ENCODE data around the gene MED13. TPM values are rescaled to one million over a fixed set of nuclear protein-coding genes. Genes with fewer than 3 reads are reported as not detected.

The MED13 gene
- total RNA-seq, 1 experiment from 2014 or later, result 96.0 TPM

GRCh38 chr17:61967729-61968128 lies 97.3 kb downstream of the MED13 start:
- Histone ChIP-seq H2AFZ (ENCODE audit: low read depth, low read length, poor library complexity, severe bottlenecking) (no peak overlapping the region), H3K36me3 (ENCODE audit: control insufficient read depth in 1 of 2, insufficient read depth in 2 of 2, low read length in 2 of 2) (peaks cover 48 to 66% of the 10 kb centered on the region in 2 experiments), H3K27ac (ENCODE audit: low read depth, low read length) (no peak overlapping the region), H3K4me3 (replicated peaks in 1 of 2; ENCODE audit: low read depth in 1 of 2, low read length in 2 of 2) (no peak overlapping the region), H3K4me1 (ENCODE audit: control insufficient read depth in 1 of 2, insufficient read depth in 2 of 2, low read length in 2 of 2) (no peaks in the 10 kb centered on the region), H3K9me3 (ENCODE audit: control insufficient read depth in 1 of 2, insufficient read depth in 1 of 2, low read depth in 1 of 2, low read length in 2 of 2) (no peaks in the 10 kb centered on the region), H3K9ac (ENCODE audit: low read length) (no peak overlapping the region), H3K4me2 (ENCODE audit: low read length) (no peak overlapping the region), H3K9me2 (ENCODE audit: insufficient read depth) (no peaks in the 10 kb centered on the region), H3K79me2 (ENCODE audit: insufficient read depth, low read length) (peaks cover 31% of the 10 kb centered on the region), H4K20me1 (ENCODE audit: insufficient read depth) (no peaks in the 10 kb centered on the region), H3K27me3 (ENCODE audit: insufficient read depth, low read length) (no peaks in the 10 kb centered on the region)
- DNase-seq (ENCODE audit: low read depth, low spot score) (no peak), ATAC-seq (no peak)
- CTCF ChIA-PET, result interaction anchor here (1.6 kb wide), 1 partner anchor 142 kb away, joined by 6 read pairs; no protein-coding TSS in a partner anchor
- intact Hi-C loops (cut with micrococcal nuclease), result no loop called here
- RAD21 ChIA-PET (ENCODE audit: low non-redundant PET in 1 of 2, low total read pairs in 2 of 2, uncharacterized antibody in 2 of 2, unreplicated experiment in 2 of 2), result no interaction called here
- TF ChIP-seq YY1 (IDR thresholded peaks at IDR 0.05; ENCODE audit: extremely low read depth, insufficient replicate concordance, low read depth, low read length) (no peak), SIN3A (IDR thresholded peaks at IDR 0.05; ENCODE audit: low read depth) (no peak), SP1 (IDR thresholded peaks at IDR 0.05; ENCODE audit: low read depth) (no peak), SRF (IDR thresholded peaks at IDR 0.05; ENCODE audit: low read depth) (no peak), CBX3 (IDR thresholded peaks at IDR 0.05; ENCODE audit: low read depth) (no peak), POLR2AphosphoS5 (IDR thresholded peaks at IDR 0.05; ENCODE audit: low read depth, low read length) (no peak), JUND (IDR thresholded peaks at IDR 0.05) (no peak), ELF1 (IDR thresholded peaks at IDR 0.05; ENCODE audit: borderline replicate concordance, low read depth) (no peak), CEBPB (IDR thresholded peaks at IDR 0.05; ENCODE audit: low read depth) (no peak), ZFX (IDR thresholded peaks at IDR 0.05) (no peak), EZH2phosphoT487 (IDR thresholded peaks at IDR 0.05; ENCODE audit: borderline replicate concordance) (no peak), EZH2 (IDR thresholded peaks at IDR 0.05) (no peak), TCF7L2 (IDR thresholded peaks at IDR 0.05; ENCODE audit: borderline replicate concordance, extremely low read depth, insufficient read depth, insufficient read length) (no peak), RAD21 (IDR thresholded peaks at IDR 0.05; ENCODE audit: low read depth) (no peak), POLR2A (IDR thresholded peaks at IDR 0.05; ENCODE audit: borderline replicate concordance, extremely low read depth, insufficient read depth, insufficient read length) (no peak)
- POLR2A ChIA-PET, result no interaction called here
- BruUV-seq (replicated peaks), result no TSS peak

All from HCT116 (cell line).